GM18861 (cell line): ENCODE results near the gene SPTBN4.
"Not testable (repeated sequence)": the region's sequence is repeated elsewhere in the genome, so short reads cannot be mapped to it uniquely, and the experiment has no call there.

Experiments
- ATAC-seq: cut with Tn5 transposase; IDR thresholded peaks from one replicate; pipeline ENCODE4 v1.9.1; 2021; ENCODE audit not compliant: unreplicated experiment

The SPTBN4 gene

GRCh38 chr19:40438284-40438683 lies 28.5 kb upstream of the SPTBN4 start:
- no peak for ATAC-seq

GRCh38 chr19:40441719-40442253 lies 25.0 kb upstream of the SPTBN4 start:
- ATAC-seq = no peak

- ATAC-seq = no peak
These were observed 24.3 kb upstream of the SPTBN4 start for GRCh38 chr19:40442328-40443130.

- ATAC-seq = peak; percentile 55
These were observed 23.4 kb upstream of the SPTBN4 start for GRCh38 chr19:40443131-40443999.

- ATAC-seq = peak; percentile 56
These were observed 22.6 kb upstream of the SPTBN4 start, which contains the start of gene SERTAD3 for GRCh38 chr19:40444000-40444824. Gene SERTAD3 (minus strand): TSS chr19:40444335. CDS start chr19:40442080, 2,255 bp downstream.

- ATAC-seq = no peak
These were observed 21.9 kb upstream of the SPTBN4 start for GRCh38 chr19:40444825-40445312.

GRCh38 chr19:40445780-40446262 lies 21.0 kb upstream of the SPTBN4 start:
- ATAC-seq = no peak

GRCh38 chr19:40446263-40446784 lies 20.5 kb upstream of the SPTBN4 start:
- no peak for ATAC-seq

- ATAC-seq = no peak
These were observed 17.3 kb upstream of the SPTBN4 start for GRCh38 chr19:40449506-40449905.

GRCh38 chr19:40450664-40451063 lies 16.1 kb upstream of the SPTBN4 start:
- no peak for ATAC-seq

- no peak for ATAC-seq
These were observed 14.8 kb upstream of the SPTBN4 start for GRCh38 chr19:40452016-40452415.

GRCh38 chr19:40453151-40453735 lies 13.6 kb upstream of the SPTBN4 start:
- no peak for ATAC-seq

- ATAC-seq = not testable (repeated sequence)
These were observed 12.9 kb upstream of the SPTBN4 start for GRCh38 chr19:40453943-40454342.

- no peak for ATAC-seq
These were observed 9.8 kb upstream of the SPTBN4 start for GRCh38 chr19:40457048-40457447.

GRCh38 chr19:40457953-40458596 lies 8.7 kb upstream of the SPTBN4 start:
- no peak for ATAC-seq

GRCh38 chr19:40458597-40458974 lies 8.2 kb upstream of the SPTBN4 start:
- no peak for ATAC-seq

- ATAC-seq = no peak
These were observed 6.6 kb upstream of the SPTBN4 start for GRCh38 chr19:40460185-40460584.

- no peak for ATAC-seq
These were observed 5.1 kb upstream of the SPTBN4 start for GRCh38 chr19:40461669-40462221.

- not testable (repeated sequence) for ATAC-seq
These were observed 3.2 kb upstream of the SPTBN4 start for GRCh38 chr19:40463587-40464037.
